ENCODE results near the gene THTPA.

GRCh38 chr14:23551266-23552028 is 4.6 kb upstream of the THTPA start, which contains the start of gene ZFHX2:
- TF ChIP-seq CTCF (conservative IDR thresholded peaks at IDR 0.05) = no peak
- no peak for TF ChIP-seq EZH2 (IDR thresholded peaks at IDR 0.05; ENCODE audit: low read depth)
